H1 (cell line): ENCODE results near the gene LAMA3. TPM values are rescaled to one million over a fixed set of nuclear protein-coding genes. Genes with fewer than 3 reads are reported as not detected.

Source experiments
- CTCF ChIA-PET: fragments of 300-600 bp; sonication (Branson Sonifier 250); formaldehyde crosslinking; loops from one replicate; lab custom pipeline; 2021; ENCODE audit not compliant: partially characterized antibody; lab: Charles Lee
- POLR2A ChIA-PET: fragments of 300-600 bp; sonication (Branson Sonifier 250); formaldehyde crosslinking; loops from one replicate; lab custom pipeline; 2021; ENCODE audit warnings: inconsistent platforms; ENCODE audit not compliant: partially characterized antibody; lab: Charles Lee
- DNase-seq, 2 experiments: peaks; one replicate each; pipeline versions ENCODE4 v3.0.0 to v3.0.0-alpha.2; 2010 to 2022; ENCODE audit warnings: low spot score in 2 of 2, low read depth in 1 of 2, mixed read lengths in 1 of 2
- FAIRE-seq: peaks from 2 replicates; lab custom pipeline; 2011; peaks lifted over from hg19 to GRCh38; lab: Jason Lieb, UNC
- H2AFZ ChIP-seq: 2 replicates; pipeline ENCODE4 v1.8.1; 2012; ENCODE audit warnings: low read length, inconsistent platforms
- H2AK5ac ChIP-seq: 2 replicates; pipeline ENCODE4 v1.6.1; 2013; ENCODE audit warnings: low read depth, low read length
- H2BK120ac ChIP-seq: replicated peaks from 2 replicates; pipeline ENCODE3; 2013; ENCODE audit warnings: low read depth, low read length, inconsistent platforms
- H2BK12ac ChIP-seq: 2 replicates; pipeline ENCODE4 v1.6.1; 2013; ENCODE audit warnings: low read depth, low read length
- H2BK15ac ChIP-seq: 2 replicates; pipeline ENCODE4 v1.6.1; 2013; ENCODE audit warnings: low read length
- H2BK20ac ChIP-seq: 2 replicates; pipeline ENCODE4 v1.6.1; 2013; ENCODE audit warnings: low read length
- H2BK5ac ChIP-seq: 2 replicates; pipeline ENCODE4 v1.6.1; 2013; ENCODE audit warnings: low read depth, low read length
- H3K14ac ChIP-seq: 2 replicates; pipeline ENCODE4 v1.6.1; 2013; ENCODE audit warnings: inconsistent platforms; ENCODE audit not compliant: insufficient read length
- H3K18ac ChIP-seq: 2 replicates; pipeline ENCODE4 v1.6.1; 2013; ENCODE audit warnings: low read length; ENCODE audit errors: extremely low read depth
- H3K23ac ChIP-seq: 2 replicates; pipeline ENCODE4 v1.6.1; 2013; ENCODE audit warnings: inconsistent platforms; ENCODE audit not compliant: insufficient read length
- H3K23me2 ChIP-seq: 2 replicates; pipeline ENCODE4 v1.6.1; 2013; ENCODE audit warnings: low read depth, low read length
- H3K27ac ChIP-seq: 2 replicates; pipeline ENCODE4 v1.6.1; 2011; ENCODE audit warnings: low read depth, low read length, inconsistent platforms
- H3K27me3 ChIP-seq, 4 experiments: replicated peaks in 1 of 4; 1 replicate in 1 of 4; 2 replicates in 3 of 4; pipeline versions ENCODE4 v1.6.1 to v1.8.1; 2011 to 2013; ENCODE audit warnings: low read length in 3 of 4, mild to moderate bottlenecking in 3 of 4, inconsistent platforms in 2 of 4, mixed read lengths in 2 of 4, moderate library complexity in 1 of 4; ENCODE audit not compliant: control insufficient read depth in 3 of 4, insufficient read depth in 3 of 4; ENCODE audit errors: extremely low read depth in 1 of 4
- H3K36me3 ChIP-seq, 4 experiments: 2 replicates each; pipeline versions ENCODE4 v1.6.1 to v1.8.1; 2011 to 2013; ENCODE audit warnings: mild to moderate bottlenecking in 4 of 4, low read length in 3 of 4, moderate library complexity in 2 of 4, control low read depth in 1 of 4, inconsistent platforms in 1 of 4; ENCODE audit not compliant: insufficient read depth in 4 of 4, control insufficient read depth in 2 of 4
- H3K4ac ChIP-seq: replicated peaks from 2 replicates; pipeline ENCODE3; 2013; ENCODE audit warnings: low read length, low read depth, mixed read lengths, inconsistent platforms; ENCODE audit not compliant: insufficient read length
- H3K4me1 ChIP-seq, 4 experiments: replicated peaks in 1 of 4; 1 replicate in 1 of 4; 2 replicates in 3 of 4; pipeline versions ENCODE4 v1.6.1 to v1.8.1; 2011 to 2013; ENCODE audit warnings: low read length in 3 of 4, inconsistent platforms in 2 of 4, mixed read lengths in 1 of 4; ENCODE audit not compliant: insufficient read depth in 4 of 4, control insufficient read depth in 3 of 4
- H3K4me2 ChIP-seq, 2 experiments: 2 replicates each; pipeline versions ENCODE4 v1.6.1 to v1.8.1; 2011 to 2013; ENCODE audit warnings: low read depth in 2 of 2, low read length in 2 of 2, control low read depth in 1 of 2, inconsistent platforms in 1 of 2, mild to moderate bottlenecking in 1 of 2; ENCODE audit not compliant: insufficient read depth in 1 of 2
- H3K4me3 ChIP-seq, 4 experiments: fragments of 200-600, 300-600 bp in 1 of 4; sonication (generic), shearing (Covaris generic), sonication (Bioruptor Twin) in 1 of 4; 2 replicates each; pipeline versions ENCODE4 v1.5.1 to v1.8.1; 2011 to 2016; ENCODE audit warnings: low read length in 4 of 4, low read depth in 3 of 4, control low read depth in 2 of 4, inconsistent platforms in 2 of 4, mild to moderate bottlenecking in 2 of 4, mixed read lengths in 1 of 4, moderate library complexity in 1 of 4; ENCODE audit not compliant: insufficient read depth in 2 of 4; ENCODE audit errors: extremely low read depth in 1 of 4
- H3K56ac ChIP-seq: replicated peaks from 2 replicates; pipeline ENCODE3; 2013; ENCODE audit warnings: low read depth, mild to moderate bottlenecking, mixed read lengths, low read length, inconsistent platforms; ENCODE audit not compliant: insufficient read length
- H3K79me1 ChIP-seq: 2 replicates; pipeline ENCODE4 v1.6.1; 2013; ENCODE audit warnings: low read depth, low read length, control low read depth
- H3K79me2 ChIP-seq, 2 experiments: 2 replicates each; pipeline versions ENCODE4 v1.6.1 to v1.8.1; 2012 to 2013; ENCODE audit warnings: low read length in 2 of 2, mild to moderate bottlenecking in 2 of 2, inconsistent platforms in 1 of 2; ENCODE audit not compliant: insufficient read depth in 2 of 2, control insufficient read depth in 1 of 2
- H3K9ac ChIP-seq, 4 experiments: replicated peaks in 1 of 4; 1 replicate in 1 of 4; 2 replicates in 3 of 4; pipeline versions ENCODE4 v1.6.1 to v1.8.1; 2011 to 2013; ENCODE audit warnings: low read depth in 3 of 4, low read length in 3 of 4, control low read depth in 2 of 4, mild to moderate bottlenecking in 2 of 4, moderate library complexity in 2 of 4, inconsistent platforms in 1 of 4; ENCODE audit errors: extremely low read depth in 1 of 4
- H3K9me3 ChIP-seq, 2 experiments: 2 replicates each; pipeline versions ENCODE4 v1.6.1 to v1.8.1; 2012 to 2013; ENCODE audit warnings: mild to moderate bottlenecking in 2 of 2, moderate library complexity in 2 of 2, control low read depth in 1 of 2, inconsistent platforms in 1 of 2, low read depth in 1 of 2, low read length in 1 of 2, mixed read lengths in 1 of 2; ENCODE audit not compliant: insufficient read depth in 2 of 2
- H4K20me1 ChIP-seq, 2 experiments: replicated peaks in 1 of 2; 2 replicates each; pipeline versions ENCODE3 to v1.8.1; 2011 to 2013; ENCODE audit warnings: inconsistent platforms in 2 of 2, low read length in 2 of 2, mild to moderate bottlenecking in 1 of 2; ENCODE audit not compliant: insufficient read depth in 2 of 2, control insufficient read depth in 1 of 2
- H4K5ac ChIP-seq: 2 replicates; pipeline ENCODE4 v1.6.1; 2013; ENCODE audit warnings: low read length, low read depth, mixed read lengths, inconsistent platforms; ENCODE audit not compliant: insufficient read length
- H4K8ac ChIP-seq: 2 replicates; pipeline ENCODE4 v1.8.0; 2013; ENCODE audit warnings: mild to moderate bottlenecking, moderate library complexity, low read length, inconsistent platforms; ENCODE audit not compliant: insufficient read depth; ENCODE audit errors: extremely low read depth
- H4K91ac ChIP-seq: replicated peaks from 2 replicates; pipeline ENCODE3; 2013; ENCODE audit warnings: low read length, mixed read lengths, inconsistent platforms; ENCODE audit not compliant: insufficient read length
- ATF2 ChIP-seq: IDR thresholded peaks from 2 replicates; pipeline ENCODE4 v1.6.1; 2012; ENCODE audit warnings: low read length, inconsistent platforms
- MAX ChIP-seq: IDR thresholded peaks from 2 replicates; pipeline ENCODE4 v1.6.1; 2012; ENCODE audit warnings: inconsistent platforms
- RBBP5 ChIP-seq: IDR thresholded peaks from 2 replicates; pipeline ENCODE4 v1.7.1; 2012; ENCODE audit warnings: low read depth, mild to moderate bottlenecking, inconsistent platforms, low read length, moderate library complexity, borderline replicate concordance
- RFX5 ChIP-seq: IDR thresholded peaks from 2 replicates; pipeline ENCODE4 v1.6.1; 2011; ENCODE audit warnings: low read depth, low read length, improper control_type of control experiment, borderline replicate concordance
- TEAD4 ChIP-seq: IDR thresholded peaks from 2 replicates; pipeline ENCODE4 v1.6.1; 2012; ENCODE audit warnings: low read depth, low read length, inconsistent platforms, mixed read lengths
- WGBS, 2 experiments: shearing (Covaris generic) in 1 of 2; methylation state at CpG; one replicate each; pipeline versions ENCODE4 v1.1.6 to v1.1.7; 2013 to 2015; ENCODE audit warnings: low lambda C conversion rate in 2 of 2, mixed read lengths in 2 of 2, inconsistent platforms in 1 of 2, low coverage in 1 of 2, missing lambda C conversion rate in 1 of 2; ENCODE audit not compliant: insufficient replicate concordance in 2 of 2, insufficient coverage in 1 of 2, insufficient read length in 1 of 2; ENCODE audit errors: extremely low coverage in 1 of 2, missing lambda C conversion rate in 1 of 2; 5-methylcytosine and 5-hydroxymethylcytosine counted together
- polyA plus RNA-seq, 7 experiments: library from polyadenylated mRNA; depleted of rRNA in 3 of 7; stranded (reverse) in 5 of 7; unstranded in 2 of 7; fragments of >200 nt in 5 of 7; fragments of 200-250 nt in 2 of 7; gene quantifications; 1 replicate in 5 of 7; 2 replicates in 1 of 7; 4 replicates in 1 of 7; pipeline versions ENCODE4 v1.2.1 to v1.2.3, GENCODE V29; 2011 to 2013; ENCODE audit warnings: missing spikeins in 2 of 7, mixed read lengths in 2 of 7
- total RNA-seq: library from RNA; stranded (reverse); fragmentation: NEBNext Ultra II Directional; extraction: Animal tissue kit (Norgen Biotek cat#: 25700); gene quantifications from 2 replicates; pipeline ENCODE4 v1.2.1, GENCODE V29; 2021

The LAMA3 gene
- total and polyA plus RNA-seq, 2 of the 8 experiments (the other 6 are each of a cell fraction or from before 2014, with no cell fraction given) = 0.76 to 5.0 TPM

GRCh38 chr18:23731861-23732260 lies 42.6 kb downstream of the LAMA3 start:
- ChIA-PET CTCF (interaction anchor here (1.0 to 1.4 kb wide), 2 partner anchors 12 to 78 kb away, joined by 3 to 4 read pairs; no protein-coding TSS in a partner anchor), POLR2A (no interaction called here)
- no peak overlapping the region for H2BK20ac ChIP-seq
- TF ChIP-seq TEAD4 (no peak), RFX5 (no peak), MAX (no peak), RBBP5 (no peak), ATF2 (no peak)
- no peak overlapping the region for H2AK5ac ChIP-seq
- no peak overlapping the region for H3K18ac ChIP-seq
- no peak overlapping the region for H2AFZ ChIP-seq
- no peak for DNase-seq
- H2BK5ac ChIP-seq = no peak overlapping the region
- no peak overlapping the region for H2BK120ac ChIP-seq
- H4K20me1 ChIP-seq = no peaks in the 10 kb centered on the region
- WGBS, 2 experiments = 90% methylated on average over 2 of the region's 2 CpGs; no CpG with 5 or more reads in 1 of the 2 experiments
- no peak overlapping the region for H4K5ac ChIP-seq
- no peaks in the 10 kb centered on the region for H3K9me3 ChIP-seq
- H2BK12ac ChIP-seq = no peak overlapping the region
- no peaks in the 10 kb centered on the region for H3K79me1 ChIP-seq
- H3K79me2 ChIP-seq = no peaks in the 10 kb centered on the region
- H3K9ac ChIP-seq = no peak overlapping the region
- no peak overlapping the region for H3K27ac ChIP-seq
- H3K4me3 ChIP-seq = no peak overlapping the region
- H3K4me1 ChIP-seq = peaks cover 0 to 2% (median 0%) of the 10 kb centered on the region in 4 experiments; a peak in 1 of 7 replicates
- no peak overlapping the region for H3K4ac ChIP-seq
- no peak overlapping the region for H3K14ac ChIP-seq
- H3K36me3 ChIP-seq = no peaks in the 10 kb centered on the region
- FAIRE-seq = no peak
- no peaks in the 10 kb centered on the region; the same call in 1 of the 2 replicates for H3K23me2 ChIP-seq
- H4K91ac ChIP-seq = no peak overlapping the region
- no peak overlapping the region for H3K4me2 ChIP-seq
- no peak overlapping the region for H4K8ac ChIP-seq
- no peaks in the 10 kb centered on the region for H3K27me3 ChIP-seq
- H3K23ac ChIP-seq = no peak overlapping the region
- no peak overlapping the region for H3K56ac ChIP-seq
- no peak overlapping the region for H2BK15ac ChIP-seq
